ENCODE results near the gene STRADA. TPM values are rescaled to one million over a fixed set of nuclear protein-coding genes. Genes with fewer than 3 reads are reported as not detected.

The STRADA gene
- total and polyA plus RNA-seq, 2 of the 8 experiments (the other 6 are each of a cell fraction or from before 2014, with no cell fraction given) = 35.6 to 43.3 TPM

- no peak overlapping the region; the same call in 1 of the 2 replicates for H2AFZ ChIP-seq (ENCODE audit: low read length)
- FAIRE-seq = no peak
- POLR2A ChIA-PET (ENCODE audit: partially characterized antibody) = interaction anchor here (0.6 to 2.2 kb wide), 14 partner anchors 9 to 439 kb away, joined by 3 to 10 read pairs (median 3); partner anchors contain the start of genes CCDC47, DDX42, MAP3K3 and TACO1
- TF ChIP-seq MAX (IDR thresholded peaks at IDR 0.05) (peak; percentile 95), HDAC2 (IDR thresholded peaks at IDR 0.05; ENCODE audit: borderline replicate concordance in 1 of 2, low read depth in 2 of 2, low read length in 2 of 2) (0 out of 4 replicates have a peak, but pooled peaks of 1 of the 2 experiments have one; percentile 35), E2F6 (IDR thresholded peaks at IDR 0.05) (peak; percentile 81), ASH2L (IDR thresholded peaks at IDR 0.05; ENCODE audit: low read length) (peak; percentile 95), POLR2A (IDR thresholded peaks at IDR 0.05; ENCODE audit: control extremely low read depth in 1 of 2, low read depth in 2 of 2, low read length in 2 of 2) (0 out of 3 replicates have a peak, but pooled peaks of 1 of the 2 experiments have one; percentile 19), CREB1 (IDR thresholded peaks at IDR 0.05) (peak; percentile 30; the same call in 1 of the 2 replicates), TAF1 (IDR thresholded peaks at IDR 0.05; ENCODE audit: low read depth, low read length) (peak; percentile 12), EZH2 (IDR thresholded peaks at IDR 0.05; ENCODE audit: low read depth, low read length, severe bottlenecking) (peak; percentile 52)
These were observed 40.8 kb downstream of the STRADA start for GRCh38 chr17:63700528-63701455.

More at GRCh38 chr17:63700528-63701455, 40.8 kb downstream of the STRADA start:
- H3K4me3 ChIP-seq (ENCODE audit: extremely low read depth in 1 of 4, insufficient read depth in 2 of 4, low read depth in 3 of 4, low read length in 4 of 4) = peak overlapping the region; percentile 52 to 83 (median 61)
- 6% methylated on average over 68 of the region's 88 CpGs; no CpG with 5 or more reads in 1 of the 2 experiments for WGBS, 2 experiments (ENCODE audit: extremely low coverage in 1 of 2, insufficient coverage in 1 of 2, insufficient read length in 1 of 2, insufficient replicate concordance in 2 of 2, low coverage in 1 of 2, low lambda C conversion rate in 2 of 2, missing lambda C conversion rate in 1 of 2)
- no peak overlapping the region for H2BK120ac ChIP-seq (replicated peaks; ENCODE audit: low read depth, low read length)
- H3K18ac ChIP-seq (ENCODE audit: extremely low read depth, low read length) = peak overlapping the region; percentile 71
- H4K5ac ChIP-seq (ENCODE audit: insufficient read length, low read depth, low read length) = peak overlapping the region; percentile 77
- H4K20me1 ChIP-seq (replicated peaks in 1 of 2; ENCODE audit: control insufficient read depth in 1 of 2, insufficient read depth in 2 of 2, low read length in 2 of 2) = peaks cover 4 to 14% of the 10 kb centered on the region in 2 experiments
- 0 out of 2 replicates have a peak overlapping the region, but pooled peaks have one; percentile 4 for H2AK5ac ChIP-seq (ENCODE audit: low read depth, low read length)
- H3K23ac ChIP-seq (ENCODE audit: insufficient read length) = no peak overlapping the region
- peak overlapping the region; percentile 48; the same call in 1 of the 2 replicates for H3K27ac ChIP-seq (ENCODE audit: low read depth, low read length)
- H3K36me3 ChIP-seq (ENCODE audit: control insufficient read depth in 2 of 4, insufficient read depth in 4 of 4, low read length in 3 of 4) = peaks cover 0 to 11% (median 1%) of the 10 kb centered on the region in 4 experiments; a peak in 3 of 8 replicates
- H3K9ac ChIP-seq (replicated peaks in 1 of 4; ENCODE audit: extremely low read depth in 1 of 4, low read depth in 3 of 4, low read length in 3 of 4) = peak overlapping the region in 3 of 4 experiments; percentile 64 to 77 (median 66); a peak in 4 of 7 replicates
- H3K4me2 ChIP-seq (ENCODE audit: insufficient read depth in 1 of 2, low read depth in 2 of 2, low read length in 2 of 2) = peak overlapping the region; percentile 84 to 93
- no peaks in the 10 kb centered on the region for H3K9me3 ChIP-seq (ENCODE audit: insufficient read depth in 2 of 2, low read depth in 1 of 2, low read length in 1 of 2)
- H3K14ac ChIP-seq (ENCODE audit: insufficient read length) = peak overlapping the region; percentile 57
- H2BK5ac ChIP-seq (ENCODE audit: low read depth, low read length) = no peak overlapping the region; the same call in 1 of the 2 replicates
- no peaks in the 10 kb centered on the region; a peak in 1 of 4 replicates for H3K79me2 ChIP-seq (ENCODE audit: control insufficient read depth in 1 of 2, insufficient read depth in 2 of 2, low read length in 2 of 2)
- peak overlapping the region; percentile 6 for H3K4ac ChIP-seq (replicated peaks; ENCODE audit: insufficient read length, low read depth, low read length)
- no peak overlapping the region for H3K56ac ChIP-seq (replicated peaks; ENCODE audit: insufficient read length, low read depth, low read length)
- H3K23me2 ChIP-seq (ENCODE audit: low read depth, low read length) = peaks cover 16% of the 10 kb centered on the region; the same call in 1 of the 2 replicates
- H4K8ac ChIP-seq (ENCODE audit: extremely low read depth, insufficient read depth, low read length) = peak overlapping the region; percentile 97; the same call in 1 of the 2 replicates
- DNase-seq (ENCODE audit: low read depth in 1 of 2, low spot score in 2 of 2) = peak in 1 of 2 experiments; percentile 72
- peaks cover 0 to 5% (median 0%) of the 10 kb centered on the region in 4 experiments; a peak in 3 of 7 replicates for H3K27me3 ChIP-seq (replicated peaks in 1 of 4; ENCODE audit: control insufficient read depth in 3 of 4, extremely low read depth in 1 of 4, insufficient read depth in 3 of 4, low read length in 3 of 4)
- H2BK20ac ChIP-seq (ENCODE audit: low read length) = no peak overlapping the region
- H3K79me1 ChIP-seq (ENCODE audit: low read depth, low read length) = 0 out of 2 replicates have a peak, but pooled peaks cover 3% of the 10 kb centered on the region
- peak overlapping the region; percentile 89 for H4K91ac ChIP-seq (replicated peaks; ENCODE audit: insufficient read length, low read length)
- no peak overlapping the region for H2BK15ac ChIP-seq (ENCODE audit: low read length)
- no peak overlapping the region for H2BK12ac ChIP-seq (ENCODE audit: low read depth, low read length)
- CTCF ChIA-PET (ENCODE audit: partially characterized antibody) = interaction anchor here (0.7 to 3.3 kb wide), 13 partner anchors 8 to 165 kb away, joined by 3 to 17 read pairs (median 3); no protein-coding TSS in a partner anchor
- H3K4me1 ChIP-seq (replicated peaks in 1 of 4; ENCODE audit: control insufficient read depth in 3 of 4, insufficient read depth in 4 of 4, low read length in 3 of 4) = peaks cover 3 to 22% (median 15%) of the 10 kb centered on the region in 4 experiments; a peak in 6 of 7 replicates

All from H1 (cell line).